Fibroblast of gingiva (primary cell): ENCODE results near the gene PPP2R5B.
"Not testable (repeated sequence)": the region's sequence is repeated elsewhere in the genome, so short reads cannot be mapped to it uniquely, and the experiment has no call there.

ENCODE experiments used
- DNase-seq: peaks from one replicate; pipeline ENCODE4 v3.0.0-alpha.2; 2011; ENCODE audit warnings: low read depth

Gene PPP2R5B

GRCh38 chr11:64976651-64977050, 52.2 kb downstream of the PPP2R5B start:
- DNase-seq = no peak

GRCh38 chr11:64983339-64983738, 58.9 kb downstream of the PPP2R5B start:
- not testable (repeated sequence) for DNase-seq
